GM18861 (cell line): ENCODE data around the gene ASB4.
"Not testable (repeated sequence)": the region's sequence is repeated elsewhere in the genome, so short reads cannot be mapped to it uniquely, and the experiment has no call there.

Experiments
- ATAC-seq: cut with Tn5 transposase; IDR thresholded peaks from one replicate; pipeline ENCODE4 v1.9.1; 2021; ENCODE audit not compliant: unreplicated experiment

Gene ASB4

GRCh38 chr7:95549818-95550529, 64.2 kb downstream of the ASB4 start:
- no peak for ATAC-seq

GRCh38 chr7:95550546-95550945, 64.8 kb downstream of the ASB4 start:
- no peak for ATAC-seq

GRCh38 chr7:95552010-95552926, 66.5 kb downstream of the ASB4 start:
- ATAC-seq = not testable (repeated sequence)

GRCh38 chr7:95553939-95554338, 68.2 kb downstream of the ASB4 start:
- no peak for ATAC-seq

GRCh38 chr7:95556777-95557176, 71.0 kb downstream of the ASB4 start:
- ATAC-seq = no peak

GRCh38 chr7:95558864-95559263, 73.1 kb downstream of the ASB4 start:
- no peak for ATAC-seq

GRCh38 chr7:95560674-95561073, 74.9 kb downstream of the ASB4 start:
- ATAC-seq = no peak

GRCh38 chr7:95569720-95570119, 84.0 kb downstream of the ASB4 start:
- no peak for ATAC-seq

- ATAC-seq = no peak
Observed at GRCh38 chr7:95577137-95577536, 91.4 kb downstream of the ASB4 start.

GRCh38 chr7:95578299-95578855, 92.6 kb downstream of the ASB4 start:
- no peak for ATAC-seq

GRCh38 chr7:95579318-95579717, 93.6 kb downstream of the ASB4 start:
- no peak for ATAC-seq

GRCh38 chr7:95581467-95581866, 95.7 kb downstream of the ASB4 start:
- ATAC-seq = no peak

- no peak for ATAC-seq
Observed at GRCh38 chr7:95582578-95583293, 97.0 kb downstream of the ASB4 start.

- ATAC-seq = no peak
Observed at GRCh38 chr7:95583834-95584621, 98.3 kb downstream of the ASB4 start.

GRCh38 chr7:95584769-95585425, 99.2 kb downstream of the ASB4 start:
- ATAC-seq = no peak

GRCh38 chr7:95585426-95585789, 99.7 kb downstream of the ASB4 start:
- ATAC-seq = no peak

GRCh38 chr7:95586951-95587301, 101.2 kb downstream of the ASB4 start:
- no peak for ATAC-seq

GRCh38 chr7:95589031-95589430, 103.3 kb downstream of the ASB4 start:
- ATAC-seq = no peak

GRCh38 chr7:95589766-95590165, 104.0 kb downstream of the ASB4 start:
- ATAC-seq = no peak
